IMR-90 (cell line): Measurements from ENCODE around the gene GPC5.

Experiments
- CTCF ChIP-seq: conservative IDR thresholded peaks from 2 replicates; pipeline ENCODE4 v1.5.1; 2012; ENCODE audit warnings: mild to moderate bottlenecking, low read depth, low read length, improper control_type of control experiment
- MAFK ChIP-seq: IDR thresholded peaks from 2 replicates; pipeline ENCODE4 v1.6.1; 2012; ENCODE audit warnings: low read depth, low read length, improper control_type of control experiment
- POLR2A ChIP-seq: IDR thresholded peaks from 2 replicates; pipeline ENCODE4 v1.6.1; 2012; ENCODE audit warnings: mild to moderate bottlenecking, low read depth, low read length
- RFX5 ChIP-seq: IDR thresholded peaks from 2 replicates; pipeline ENCODE4 v1.8.0; 2012; ENCODE audit warnings: low read depth, mild to moderate bottlenecking, low read length, moderate library complexity
- SMC3 ChIP-seq: fragments of 150-350 bp; IDR thresholded peaks from 2 replicates; pipeline ENCODE4 v1.6.1; 2016; ENCODE audit warnings: low read depth, mild to moderate bottlenecking, antibody characterized with exemption, low read length, moderate library complexity

- no peak for TF ChIP-seq CTCF
- TF ChIP-seq MAFK = no peak
- TF ChIP-seq POLR2A = no peak
- no peak for TF ChIP-seq SMC3
- no peak for TF ChIP-seq RFX5
Observed at GRCh38 chr13:92463134-92463533, 1064.7 kb downstream of the GPC5 start.
